ENCODE data around the gene CCDC167.
"Not testable (repeated sequence)": the region's sequence is repeated elsewhere in the genome, so short reads cannot be mapped to it uniquely, and the experiment has no call there.

Gene CCDC167

DNA sequence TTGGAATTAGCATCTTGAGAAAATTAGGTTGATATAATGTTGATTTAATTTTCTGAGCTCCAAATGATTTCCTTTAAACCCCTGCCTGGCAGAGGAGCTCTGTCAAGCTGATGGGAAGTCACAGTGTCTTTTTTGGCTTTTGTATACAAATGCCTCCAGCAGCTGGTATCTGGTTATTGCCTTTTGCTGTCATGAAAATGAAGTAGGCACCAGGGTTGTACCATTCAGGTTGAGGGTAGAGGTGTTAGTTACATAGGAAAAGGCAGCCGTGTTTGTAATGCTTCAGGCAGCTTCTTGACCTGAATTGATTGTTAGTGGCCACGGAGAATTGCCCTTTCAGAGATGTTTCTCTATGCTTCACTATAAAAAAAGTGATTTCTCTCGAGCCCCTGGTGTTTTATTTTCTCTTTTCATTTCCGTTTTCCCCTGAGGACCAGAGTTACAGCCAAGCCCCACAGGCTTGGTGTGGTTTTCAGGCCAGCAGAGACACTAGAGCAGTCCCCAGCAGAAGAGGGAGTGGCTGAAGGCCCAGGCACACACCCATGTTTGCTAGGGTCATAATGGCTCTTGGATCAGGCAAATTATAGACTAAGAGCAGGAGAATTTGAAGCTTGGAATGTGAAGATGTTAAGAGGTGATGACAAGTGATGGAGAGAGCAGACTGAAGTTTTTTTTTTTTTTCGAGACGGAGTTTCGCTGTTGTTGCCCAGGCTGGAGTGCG lies 45.1 kb downstream of the CCDC167 start:
- Histone ChIP-seq H3K4me3 (ENCODE audit: low read depth, low read length) (no peak overlapping the region), H3K36me3 (peaks cover 73% of the 10 kb centered on the region), H3K27me3 (no peaks in the 10 kb centered on the region), H3K9me3 (no peaks in the 10 kb centered on the region), H3K4me1 (peaks cover 24% of the 10 kb centered on the region)
- no peak for DNase-seq
- TF ChIP-seq, protein P1, sequence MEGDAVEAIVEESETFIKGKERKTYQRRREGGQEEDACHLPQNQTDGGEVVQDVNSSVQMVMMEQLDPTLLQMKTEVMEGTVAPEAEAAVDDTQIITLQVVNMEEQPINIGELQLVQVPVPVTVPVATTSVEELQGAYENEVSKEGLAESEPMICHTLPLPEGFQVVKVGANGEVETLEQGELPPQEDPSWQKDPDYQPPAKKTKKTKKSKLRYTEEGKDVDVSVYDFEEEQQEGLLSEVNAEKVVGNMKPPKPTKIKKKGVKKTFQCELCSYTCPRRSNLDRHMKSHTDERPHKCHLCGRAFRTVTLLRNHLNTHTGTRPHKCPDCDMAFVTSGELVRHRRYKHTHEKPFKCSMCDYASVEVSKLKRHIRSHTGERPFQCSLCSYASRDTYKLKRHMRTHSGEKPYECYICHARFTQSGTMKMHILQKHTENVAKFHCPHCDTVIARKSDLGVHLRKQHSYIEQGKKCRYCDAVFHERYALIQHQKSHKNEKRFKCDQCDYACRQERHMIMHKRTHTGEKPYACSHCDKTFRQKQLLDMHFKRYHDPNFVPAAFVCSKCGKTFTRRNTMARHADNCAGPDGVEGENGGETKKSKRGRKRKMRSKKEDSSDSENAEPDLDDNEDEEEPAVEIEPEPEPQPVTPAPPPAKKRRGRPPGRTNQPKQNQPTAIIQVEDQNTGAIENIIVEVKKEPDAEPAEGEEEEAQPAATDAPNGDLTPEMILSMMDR (IDR thresholded peaks at IDR 0.05; ENCODE audit: low read depth, low read length): no peak

DNA sequence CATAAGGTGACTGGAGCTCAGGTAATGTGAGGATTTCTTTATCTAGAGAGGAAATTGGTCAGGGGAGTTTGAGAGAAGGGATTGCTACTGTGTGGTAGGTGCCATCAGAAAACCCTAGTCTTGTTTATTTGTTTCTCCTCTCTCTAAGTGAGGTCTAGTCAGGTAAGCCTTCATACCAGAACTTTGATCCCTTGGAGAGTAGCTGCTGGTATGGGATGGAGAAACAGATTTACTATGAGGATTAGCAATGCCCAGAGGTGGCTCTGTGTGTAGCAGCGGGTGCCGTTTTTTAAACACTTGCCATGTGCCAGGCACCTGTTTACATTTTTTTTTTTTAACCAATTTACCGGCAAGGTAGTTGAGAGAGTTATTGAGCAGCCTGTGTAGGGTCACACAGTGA lies 47.2 kb downstream of the CCDC167 start:
- Histone ChIP-seq H3K36me3 (peaks cover 73% of the 10 kb centered on the region), H3K4me3 (ENCODE audit: low read depth, low read length) (no peak overlapping the region), H3K4me1 (peaks cover 17% of the 10 kb centered on the region), H3K27me3 (no peaks in the 10 kb centered on the region), H3K9me3 (no peaks in the 10 kb centered on the region)
- TF ChIP-seq, protein P1 (IDR thresholded peaks at IDR 0.05; ENCODE audit: low read depth, low read length): no peak
- no peak for DNase-seq

DNA sequence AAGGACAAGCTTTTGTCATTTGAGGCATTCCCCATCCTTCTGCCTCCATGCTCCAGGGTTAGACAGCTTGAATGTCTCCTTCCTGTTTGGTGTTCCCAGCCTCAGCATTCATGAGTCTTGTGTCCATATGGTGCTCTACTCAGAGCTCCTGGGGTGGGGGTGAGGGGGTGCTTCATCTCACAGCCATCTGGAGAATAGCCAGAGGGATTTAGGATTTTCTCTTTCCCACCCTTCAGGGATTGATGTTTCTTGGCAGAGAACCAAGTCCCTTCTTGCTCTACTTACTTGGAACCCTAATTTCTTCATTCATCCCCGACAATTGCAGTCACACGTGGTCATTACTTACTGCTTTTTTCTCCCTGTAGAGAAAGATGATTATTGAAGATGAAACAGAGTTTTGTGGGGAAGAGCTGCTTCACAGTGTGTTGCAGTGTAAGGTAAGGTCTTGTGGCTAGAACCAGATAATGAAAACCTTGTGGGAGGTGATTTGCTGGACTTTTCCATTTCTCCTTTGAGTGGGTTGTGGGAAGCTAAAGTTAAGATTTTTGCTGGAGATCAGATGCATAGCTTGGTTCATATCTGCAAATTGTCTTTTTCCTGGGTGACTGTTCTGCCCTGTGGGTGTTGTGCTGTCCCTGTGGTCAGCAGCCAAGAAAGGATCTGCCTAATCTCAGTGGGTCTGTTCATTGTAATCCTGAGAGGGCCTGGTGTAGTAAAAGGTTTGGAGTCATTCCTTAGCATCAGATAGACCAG lies 48.1 kb downstream of the CCDC167 start:
- TF ChIP-seq, protein P1 (IDR thresholded peaks at IDR 0.05; ENCODE audit: low read depth, low read length): no peak
- H3K4me3 ChIP-seq (ENCODE audit: low read depth, low read length): no peak overlapping the region
- H3K4me1 ChIP-seq: peaks cover 17% of the 10 kb centered on the region
- peaks cover 81% of the 10 kb centered on the region for H3K36me3 ChIP-seq
- H3K9me3 ChIP-seq: no peaks in the 10 kb centered on the region
- DNase-seq: no peak
- H3K27me3 ChIP-seq: no peaks in the 10 kb centered on the region

DNA sequence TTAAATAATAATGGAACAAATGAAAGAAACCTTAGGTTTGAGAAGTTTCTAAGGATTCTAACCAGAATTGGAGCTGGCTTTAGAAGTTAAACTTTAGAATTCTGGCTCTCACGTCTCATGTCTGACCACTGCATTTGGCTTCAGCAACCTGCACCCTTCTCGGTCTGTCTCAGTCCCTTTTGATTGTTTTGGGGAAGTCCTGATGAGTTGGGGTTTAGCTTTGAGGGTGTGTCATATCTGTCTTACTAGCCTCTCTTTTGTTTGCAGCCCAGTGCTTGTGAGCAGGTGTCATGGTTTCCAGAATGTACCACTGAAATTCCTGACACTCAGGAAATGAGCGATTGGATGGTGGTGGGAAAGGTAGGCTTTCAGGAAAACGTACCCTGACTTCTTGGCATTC lies 49.7 kb downstream of the CCDC167 start:
- TF ChIP-seq, protein P1 (IDR thresholded peaks at IDR 0.05; ENCODE audit: low read depth, low read length): no peak
- DNase-seq: no peak

DNA sequence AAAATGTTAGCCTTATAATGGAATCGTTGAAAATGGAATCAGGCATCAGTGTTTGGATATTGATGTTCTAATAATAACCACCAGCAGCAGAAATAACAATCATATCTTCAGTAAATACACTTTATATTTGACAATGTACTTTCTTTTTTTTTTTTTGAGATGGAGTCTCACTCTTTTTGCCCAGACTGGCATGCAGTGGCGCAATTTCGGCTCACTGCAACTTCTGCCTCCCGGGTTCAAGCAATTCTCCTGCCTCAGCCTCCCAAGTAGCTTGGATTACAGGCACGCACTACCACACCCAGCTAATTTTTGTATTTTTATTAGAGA lies 56.5 kb downstream of the CCDC167 start:
- DNase-seq; H3K4me1 ChIP-seq; H3K4me3 ChIP-seq (ENCODE audit: low read depth, low read length); H3K27me3 ChIP-seq; H3K9me3 ChIP-seq: not testable (repeated sequence)
- H3K36me3 ChIP-seq: peaks cover 46% of the 10 kb centered on the region

More for the DNA sequence above, 49.7 kb downstream of the CCDC167 start:
- no peaks in the 10 kb centered on the region for H3K9me3 ChIP-seq
- no peak overlapping the region for H3K4me3 ChIP-seq (ENCODE audit: low read depth, low read length)
- peaks cover 79% of the 10 kb centered on the region for H3K36me3 ChIP-seq
- no peaks in the 10 kb centered on the region for H3K27me3 ChIP-seq
- peaks cover 11% of the 10 kb centered on the region; the same call in 1 of the 2 replicates for H3K4me1 ChIP-seq

DNA sequence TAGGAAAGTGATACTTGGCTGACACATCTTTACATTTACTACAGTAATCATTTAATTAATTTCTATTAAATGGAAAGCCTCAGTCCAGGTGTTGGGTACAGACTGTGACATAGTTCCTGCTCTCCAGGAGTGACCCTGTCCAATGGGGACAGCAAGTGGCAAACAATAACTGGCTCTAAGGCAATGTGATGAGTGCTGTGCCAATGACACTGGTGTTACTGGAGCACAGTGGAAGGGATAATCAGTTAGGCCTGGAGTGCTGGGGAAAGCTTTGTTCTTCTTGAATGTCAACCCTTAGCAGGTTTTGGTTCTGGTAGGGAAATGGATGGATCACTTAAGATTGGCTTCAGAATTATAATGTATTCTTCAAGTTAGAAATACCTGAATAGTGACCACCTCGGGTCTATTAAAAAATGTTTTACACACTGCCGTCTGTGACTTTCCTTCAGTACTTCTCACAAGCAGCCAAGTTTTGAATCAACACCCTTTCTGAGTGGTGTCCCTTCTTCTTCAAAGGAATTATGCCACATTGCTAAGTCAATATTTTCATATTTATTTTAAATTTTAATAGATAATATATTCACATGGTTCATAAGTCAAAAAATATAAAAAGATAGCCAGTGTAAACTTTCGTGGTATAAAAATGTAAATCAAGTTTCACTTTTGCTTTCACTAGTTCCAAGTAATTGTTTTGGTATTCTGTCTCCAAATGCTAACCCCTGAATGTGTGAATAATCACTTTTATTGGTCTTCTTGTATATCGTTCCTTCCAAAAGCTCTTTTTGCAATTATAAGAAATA lies 57.1 kb downstream of the CCDC167 start:
- no peak for DNase-seq
- H3K4me3 ChIP-seq (ENCODE audit: low read depth, low read length): no peak overlapping the region
- H3K4me1 ChIP-seq: no peaks in the 10 kb centered on the region
- H3K27me3 ChIP-seq: no peaks in the 10 kb centered on the region
- H3K36me3 ChIP-seq: peaks cover 49% of the 10 kb centered on the region
- TF ChIP-seq, protein P1 (IDR thresholded peaks at IDR 0.05; ENCODE audit: low read depth, low read length): no peak
- H3K9me3 ChIP-seq: no peaks in the 10 kb centered on the region
